Fibroblast of the conjunctiva (primary cell): ENCODE data around the gene LMAN2.
"Not testable (repeated sequence)": the region's sequence is repeated elsewhere in the genome, so short reads cannot be mapped to it uniquely, and the experiment has no call there.

ENCODE experiments used
- DNase-seq: peaks from one replicate; pipeline ENCODE4 v3.0.0-alpha.2; 2010; ENCODE audit warnings: low read depth

Gene LMAN2

DNA sequence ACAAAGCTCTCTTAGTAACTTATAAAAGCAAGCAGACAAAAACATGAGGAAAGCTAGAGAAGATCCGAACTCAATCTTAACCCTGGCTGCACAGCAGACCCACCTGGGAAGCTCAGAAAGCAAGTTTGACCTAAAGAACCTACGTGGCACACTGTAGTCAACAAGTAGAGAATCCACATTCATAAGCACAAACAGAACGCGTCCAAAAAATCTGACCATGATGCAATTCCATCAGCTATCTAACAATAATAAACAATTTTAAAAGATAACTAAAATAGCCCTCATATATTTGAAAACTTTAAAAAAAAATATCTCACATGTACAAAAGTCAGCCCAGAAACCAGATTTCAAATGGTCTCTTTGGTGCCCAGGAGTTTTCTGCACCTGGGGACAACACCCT is 4.6 kb downstream of the LMAN2 start:
- no peak for DNase-seq

DNA sequence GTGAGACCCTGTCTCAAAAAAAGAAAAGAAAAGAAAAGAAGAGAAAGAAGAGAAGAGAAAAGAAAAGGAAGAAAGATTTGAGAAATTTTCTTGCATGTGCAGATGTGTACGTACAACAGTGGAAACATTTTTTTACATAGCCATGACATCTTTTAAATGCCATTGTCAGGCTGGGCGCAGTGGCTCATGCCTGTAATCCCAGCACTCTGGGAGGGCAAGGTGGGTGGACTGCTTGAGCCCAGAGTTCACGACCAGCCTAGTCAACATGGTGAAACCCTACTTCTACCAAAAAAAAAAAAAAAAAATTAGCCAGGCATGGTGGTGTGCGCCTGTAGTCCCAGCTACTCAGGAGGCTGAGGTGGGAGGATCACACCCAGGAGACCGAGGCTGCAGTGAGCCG is 6.6 kb downstream of the LMAN2 start:
- no peak for DNase-seq

DNA sequence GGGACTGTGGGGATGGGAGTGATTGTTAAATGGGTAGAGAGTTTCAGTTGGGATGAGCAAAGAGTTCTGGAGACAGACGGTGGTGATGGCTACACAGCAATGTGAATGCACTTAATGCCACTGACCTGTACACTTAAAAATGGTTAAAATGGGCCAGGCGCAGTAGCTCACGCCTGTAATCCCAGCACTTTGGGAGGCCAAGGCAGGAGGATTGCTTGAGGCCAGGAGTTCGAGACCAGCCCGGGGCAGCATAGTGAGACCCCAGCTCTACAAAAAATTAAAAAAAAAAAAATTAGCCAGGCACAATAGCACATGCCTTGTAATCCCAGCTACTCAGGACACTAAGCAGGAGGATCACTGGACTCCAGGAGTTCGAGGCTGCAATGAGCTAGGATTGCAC is 7.7 kb downstream of the LMAN2 start:
- DNase-seq, result no peak

DNA sequence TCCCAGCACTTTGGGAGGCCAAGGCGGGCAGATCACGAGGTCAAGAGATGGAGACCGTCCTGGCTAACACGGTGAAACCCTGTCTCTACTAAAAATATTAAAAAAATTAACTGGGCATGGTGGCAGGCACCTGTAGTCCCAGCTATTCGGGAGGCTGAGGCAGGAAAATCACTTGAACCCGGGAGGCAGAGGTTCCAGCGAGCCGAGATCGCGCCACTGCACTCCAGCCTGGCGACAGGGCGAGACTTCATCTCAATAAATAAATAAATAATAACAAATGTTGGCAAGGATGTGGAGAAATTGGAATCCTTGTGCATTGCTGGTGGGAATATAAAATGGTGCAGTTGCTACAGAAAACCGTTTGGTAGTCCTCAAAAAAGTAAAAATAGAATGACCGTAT is 8.5 kb downstream of the LMAN2 start:
- DNase-seq, result not testable (repeated sequence)

DNA sequence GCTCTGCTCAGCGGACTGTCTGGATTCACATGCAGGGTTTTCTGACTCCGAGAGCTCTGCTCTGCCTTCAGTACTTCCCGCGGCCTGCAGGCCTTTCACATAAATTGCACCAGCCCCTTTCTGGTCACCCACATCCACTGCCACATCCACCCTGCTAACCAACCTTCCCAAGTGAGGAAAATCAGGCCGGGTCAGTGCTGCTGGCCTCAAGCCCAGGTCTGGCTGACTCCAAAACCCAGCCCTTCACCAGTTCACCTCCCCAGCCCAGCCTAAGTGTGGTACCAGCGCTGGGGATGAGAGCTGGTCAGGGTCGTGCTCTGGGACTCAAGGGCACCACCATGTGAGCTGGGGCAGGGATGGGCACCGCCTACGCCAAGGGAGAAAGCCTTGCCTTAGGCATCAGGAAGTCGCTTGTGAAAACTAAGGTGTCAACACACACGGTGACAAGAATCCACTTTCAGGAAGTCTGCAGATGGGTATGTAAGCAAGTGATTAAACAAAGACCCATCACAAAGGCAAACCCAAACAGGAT is 12.3 kb downstream of the LMAN2 start:
- DNase-seq, result no peak

DNA sequence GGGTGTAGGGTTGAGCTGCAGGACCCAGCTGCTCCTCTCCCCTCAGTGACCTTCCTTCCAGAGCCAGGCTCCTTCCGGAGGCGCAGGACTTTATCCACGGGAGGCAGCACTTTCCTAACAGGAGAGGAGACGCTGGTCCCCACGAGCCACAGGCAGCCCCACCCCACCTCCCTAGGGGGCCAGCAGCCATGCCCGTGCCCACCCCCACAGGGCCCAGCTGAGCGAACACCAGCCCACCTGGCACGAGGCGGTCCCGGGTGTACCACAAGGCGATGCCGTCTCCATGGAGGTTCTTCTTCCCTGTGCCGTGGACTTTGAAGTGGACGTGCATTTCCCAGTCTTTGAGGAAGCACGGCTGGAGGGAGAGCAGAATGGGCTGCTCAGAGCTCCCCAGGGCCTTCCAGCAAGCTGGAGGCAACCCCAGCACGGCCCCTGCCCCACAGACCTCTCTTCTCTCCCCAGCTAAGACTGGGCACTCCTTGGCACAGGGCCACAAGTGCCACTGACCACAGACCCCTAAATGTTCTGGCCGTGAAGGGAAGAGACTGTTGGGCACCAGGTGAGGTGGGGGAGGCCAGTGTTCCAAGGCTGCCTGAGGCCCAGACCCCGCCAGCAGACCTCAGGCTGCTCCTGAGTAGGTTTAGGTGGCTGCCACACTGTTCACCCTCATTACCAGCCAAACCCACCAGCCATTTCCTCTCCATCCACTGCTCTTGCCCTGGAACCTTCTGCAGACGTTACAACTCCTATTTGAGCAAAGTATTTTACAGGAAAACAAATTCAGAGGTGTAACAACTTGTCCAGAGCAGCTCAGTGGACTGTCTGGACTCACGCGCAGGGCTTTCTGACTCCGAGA is 13.0 kb downstream of the LMAN2 start:
- no peak for DNase-seq

DNA sequence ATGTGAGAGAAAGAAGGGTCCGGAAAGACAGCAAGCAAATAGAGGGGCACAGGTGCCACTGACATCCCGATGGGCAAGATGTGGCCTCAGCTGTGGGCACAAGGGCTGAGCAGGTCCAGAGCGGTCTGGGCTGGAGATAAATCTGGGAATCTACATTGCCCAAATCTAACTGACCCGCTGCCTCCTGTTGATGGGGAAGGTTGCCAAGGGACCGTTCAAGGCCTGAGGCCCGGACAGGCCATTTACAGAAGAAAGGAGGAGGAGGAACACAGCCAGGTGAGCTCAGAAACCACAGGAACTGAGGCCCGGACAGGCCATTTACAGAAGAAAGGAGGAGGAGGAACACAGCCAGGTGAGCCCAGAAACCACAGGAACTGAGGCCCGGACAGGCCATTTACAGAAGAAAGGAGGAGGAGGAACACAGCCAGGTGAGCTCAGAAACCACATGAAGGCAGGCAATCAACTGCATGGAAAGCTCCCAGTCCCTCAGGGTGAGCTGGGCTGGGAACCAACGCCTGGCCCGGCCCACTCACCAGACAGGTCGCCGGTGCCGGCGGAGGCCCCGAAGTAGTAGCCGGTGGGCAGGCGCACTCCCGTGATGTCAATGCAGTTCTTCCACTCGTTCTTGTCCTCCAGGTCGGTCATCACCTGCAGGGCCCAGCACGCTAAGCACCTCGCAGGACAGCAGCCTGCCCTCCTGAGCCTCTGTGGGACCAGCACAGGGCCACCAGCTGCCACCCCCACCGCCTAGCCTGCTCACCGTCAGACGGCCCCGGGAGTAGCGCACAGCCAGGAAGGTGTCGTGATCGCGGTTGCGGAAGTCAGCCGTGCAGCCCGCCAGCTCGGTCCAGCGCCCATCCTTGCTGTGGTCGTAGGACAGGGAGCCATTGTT is 14.6 kb downstream of the LMAN2 start:
- no peak for DNase-seq

DNA sequence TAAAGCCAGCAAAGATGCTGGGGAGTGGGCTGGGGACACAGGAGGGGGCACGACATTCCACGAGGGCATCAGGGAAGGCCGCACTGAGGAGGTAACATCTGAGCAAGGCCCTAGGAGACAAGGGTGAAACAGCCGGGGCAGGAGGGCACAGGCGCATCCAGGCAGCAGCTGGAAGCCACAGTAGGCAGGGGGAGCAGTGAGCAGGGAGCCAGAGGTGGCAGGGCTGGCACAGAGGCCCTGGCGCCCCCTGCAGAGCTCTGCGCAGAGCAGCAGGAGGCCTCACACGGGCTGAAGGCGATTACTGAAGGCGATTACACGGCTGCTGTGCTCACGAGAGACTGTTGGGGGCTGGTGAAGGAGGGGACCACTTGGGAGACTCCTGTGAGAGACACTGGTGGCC is 15.4 kb downstream of the LMAN2 start:
- DNase-seq, result no peak

DNA sequence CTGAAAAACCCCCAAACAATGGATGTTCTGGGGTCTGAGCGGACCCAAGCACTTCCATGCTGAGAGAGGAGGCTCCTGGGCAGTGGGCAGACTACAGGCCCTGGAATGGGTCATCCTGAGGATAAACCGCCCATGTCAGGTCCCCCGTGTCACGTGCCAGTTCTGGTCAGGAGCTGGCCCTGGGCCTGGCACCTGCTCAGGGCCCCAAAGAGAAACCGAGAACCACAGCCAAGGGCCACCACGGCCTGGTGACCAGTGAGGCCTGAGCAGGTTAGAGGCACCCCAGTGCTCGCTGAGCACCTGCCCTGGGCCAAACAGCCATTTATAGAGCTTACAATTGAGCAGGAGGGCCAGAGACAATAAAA is 15.8 kb downstream of the LMAN2 start:
- no peak for DNase-seq

DNA sequence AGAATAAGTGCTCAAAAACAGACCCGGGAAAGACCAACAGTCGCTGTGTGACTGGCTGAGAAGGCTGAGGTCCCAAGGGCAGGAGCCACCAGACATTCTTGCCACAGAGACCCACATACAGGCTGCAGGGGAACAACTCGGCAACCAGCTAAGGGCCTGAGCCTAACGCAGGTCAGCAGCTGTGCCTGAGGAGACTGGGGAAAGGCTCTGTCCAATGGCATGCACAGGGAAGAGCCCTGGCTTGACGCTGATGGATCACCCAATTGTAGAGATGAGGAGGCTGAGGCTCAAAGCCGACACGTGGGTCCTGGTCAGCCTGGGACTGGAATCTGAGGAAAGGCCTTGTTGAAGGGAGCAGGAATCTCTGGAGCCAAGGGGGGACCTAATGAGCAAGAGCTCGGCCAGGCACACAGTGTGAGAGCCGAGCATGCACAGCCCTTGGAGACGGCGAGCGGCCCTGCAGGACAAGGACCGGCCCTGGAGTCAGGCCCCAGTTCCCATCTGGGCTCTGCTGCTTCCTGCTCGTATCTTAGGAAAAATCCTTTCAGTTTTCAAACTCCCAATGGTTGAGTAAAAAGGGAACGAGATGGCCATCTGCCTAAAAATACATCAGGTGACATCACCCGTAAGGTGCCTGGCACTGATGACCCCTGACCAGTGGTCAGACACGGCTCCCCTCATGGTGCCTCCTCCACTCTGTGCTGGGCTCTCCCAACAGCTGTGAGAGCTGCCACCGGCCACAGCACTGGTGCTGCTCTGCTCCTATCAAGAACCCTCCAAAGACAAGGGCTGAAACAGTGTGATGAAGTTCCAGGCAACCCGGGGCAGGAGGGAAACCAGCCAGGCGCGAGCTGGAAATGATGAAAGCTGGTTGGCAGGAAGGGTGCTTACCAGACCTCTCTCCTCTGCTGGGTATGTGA is 16.4 kb downstream of the LMAN2 start:
- DNase-seq, result no peak

DNA sequence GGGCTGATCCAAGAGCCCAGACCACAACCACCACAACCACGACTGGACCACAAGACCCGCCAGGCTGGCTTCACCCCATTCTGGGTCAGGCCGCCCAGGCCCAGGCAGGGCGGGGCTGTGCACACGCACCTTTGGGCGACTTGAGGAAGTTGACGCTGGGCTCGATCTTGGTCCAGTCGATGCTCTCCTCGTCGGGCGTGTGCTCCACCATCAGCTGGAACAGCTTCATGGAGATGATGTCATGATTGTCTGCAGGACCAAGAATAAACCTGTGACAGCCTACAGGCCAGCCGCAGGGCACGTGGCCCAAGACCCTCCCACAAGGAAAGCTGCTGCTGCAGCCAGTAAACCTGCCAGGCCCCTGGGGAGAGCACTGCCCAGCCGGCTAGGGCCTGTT is 17.3 kb downstream of the LMAN2 start:
- no peak for DNase-seq

DNA sequence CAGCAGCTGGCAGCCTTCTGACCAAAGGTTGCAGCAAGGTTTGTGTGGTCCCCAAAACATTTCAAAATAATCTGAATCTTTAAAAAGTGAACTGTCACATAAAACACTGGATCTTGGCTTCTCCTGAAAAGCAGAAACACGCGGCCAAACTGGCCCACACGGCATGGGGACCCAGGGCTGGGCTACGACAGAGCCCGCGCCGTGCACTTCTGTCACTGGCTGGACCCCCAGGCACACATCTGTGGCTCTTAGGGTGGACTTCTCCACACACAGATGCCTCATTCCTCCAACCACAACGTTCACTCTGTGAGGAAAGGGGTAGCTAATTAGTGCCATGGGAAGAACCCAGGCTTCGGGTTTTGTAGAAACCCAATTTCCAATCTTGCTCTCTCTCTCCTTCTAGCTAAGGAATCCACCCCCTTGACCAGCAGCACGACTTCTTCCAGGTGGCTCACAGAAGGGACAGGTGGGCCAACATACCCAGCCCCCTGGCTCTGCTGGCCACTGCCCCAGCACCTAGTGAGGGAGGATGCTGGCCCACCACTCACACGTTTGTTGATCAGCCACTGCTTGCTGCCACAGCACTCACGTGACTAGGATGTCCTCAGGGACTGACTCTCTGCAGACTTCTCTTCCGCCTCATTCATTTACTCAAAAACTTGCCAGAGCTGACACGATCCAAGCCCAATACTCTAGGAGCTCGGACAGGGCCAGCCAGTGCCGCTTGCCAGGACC is 17.9 kb downstream of the LMAN2 start:
- no peak for DNase-seq

DNA sequence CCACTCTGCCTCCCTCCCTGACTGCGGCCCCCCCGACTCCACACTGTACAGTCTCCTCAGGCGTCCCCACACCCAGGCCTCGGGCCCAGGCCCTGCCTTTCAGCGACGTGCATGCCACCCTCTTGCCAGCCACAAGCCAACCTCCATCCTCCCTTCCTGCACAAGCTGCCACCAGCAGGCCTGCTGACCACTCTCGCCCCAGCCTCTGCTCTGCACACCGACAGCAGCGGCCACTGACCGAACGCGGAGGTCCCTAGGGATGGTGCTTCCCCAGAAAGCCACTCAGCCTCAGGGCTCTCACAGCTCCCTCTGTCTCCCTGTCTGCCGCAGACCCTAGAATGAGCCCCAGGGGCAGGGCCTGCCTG is 18.6 kb downstream of the LMAN2 start:
- no peak for DNase-seq

DNA sequence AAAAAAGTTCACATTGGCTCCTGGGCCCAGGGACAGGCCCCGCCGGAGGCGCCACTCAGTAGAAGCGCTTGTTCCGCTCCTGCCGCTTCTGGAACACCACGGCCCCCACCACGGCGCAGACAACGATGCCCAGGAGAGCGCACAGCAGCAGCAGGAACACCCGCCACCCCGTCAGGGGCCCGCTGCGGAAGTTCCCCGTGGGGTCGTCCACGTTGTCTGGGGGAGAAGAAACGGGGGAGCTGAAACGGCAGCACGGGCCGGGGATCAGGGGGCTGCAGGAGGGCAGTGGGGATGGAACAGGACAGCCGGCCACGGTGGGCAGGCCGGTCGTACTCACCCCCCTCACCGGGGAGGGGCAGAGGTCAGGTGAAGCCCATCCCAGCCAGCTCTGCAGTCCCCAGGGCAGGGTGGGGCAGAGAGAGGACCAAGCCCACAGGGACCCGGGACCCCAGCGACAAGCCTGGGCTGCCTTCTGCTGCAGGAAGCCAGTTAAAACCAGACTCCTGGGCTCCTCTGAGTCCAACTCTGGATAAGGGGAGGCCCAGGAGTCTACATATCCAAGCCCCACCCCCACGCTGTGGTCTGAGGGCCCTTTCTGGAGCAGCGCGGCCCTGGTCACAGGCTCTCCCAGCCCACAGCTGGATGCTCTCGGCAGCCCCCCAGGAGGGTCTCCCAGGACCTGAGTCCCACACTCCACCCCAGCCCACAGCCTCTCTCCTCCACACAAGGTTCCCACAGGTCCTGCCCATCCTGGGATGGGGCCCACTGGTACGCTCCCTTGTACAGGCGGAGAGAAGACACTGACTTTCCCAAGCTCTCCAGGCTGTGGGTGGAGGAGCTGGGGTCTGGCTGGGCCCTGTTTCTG is 19.2 kb downstream of the LMAN2 start:
- no peak for DNase-seq

DNA sequence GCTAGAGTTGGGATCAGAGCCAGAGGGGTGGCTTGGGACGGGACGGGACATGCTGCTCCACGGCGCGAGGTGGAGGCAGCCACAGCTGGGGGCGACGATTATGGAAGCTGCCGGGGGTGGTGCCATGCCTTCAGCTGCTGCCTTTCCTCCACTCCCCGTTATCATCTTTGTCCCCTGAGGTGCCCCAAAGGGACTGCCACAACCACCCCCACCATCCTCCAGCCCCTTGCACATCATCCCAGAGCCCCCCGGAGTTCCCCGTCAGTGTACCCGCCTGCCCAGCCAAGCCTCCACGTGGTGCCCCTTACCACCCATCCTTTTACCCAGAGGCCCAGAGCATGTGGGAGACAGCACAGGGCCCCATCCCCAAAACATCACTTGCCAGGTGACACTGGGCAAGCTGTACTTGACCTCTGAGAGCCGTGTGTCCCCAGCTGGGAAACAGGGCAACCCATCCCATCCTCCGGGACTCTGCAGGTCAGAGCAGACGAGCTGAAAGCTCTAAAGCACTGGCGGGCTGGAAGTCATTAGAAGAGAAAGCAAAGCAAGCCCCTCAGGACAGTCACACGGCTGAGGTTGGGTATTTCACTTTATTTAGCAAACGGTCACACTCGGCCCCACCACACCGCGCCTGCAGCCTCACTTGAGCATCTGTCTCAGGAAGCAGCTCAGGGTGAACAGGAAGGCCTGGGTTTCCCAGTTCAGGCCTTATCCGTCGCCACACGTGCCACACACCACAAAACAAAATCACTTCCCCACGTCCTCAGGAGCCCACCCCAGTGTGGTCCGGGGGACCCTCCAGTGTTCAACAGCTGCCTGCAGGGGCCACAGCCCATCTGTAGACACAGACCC is 20.3 kb downstream of the LMAN2 start:
- no peak for DNase-seq

DNA sequence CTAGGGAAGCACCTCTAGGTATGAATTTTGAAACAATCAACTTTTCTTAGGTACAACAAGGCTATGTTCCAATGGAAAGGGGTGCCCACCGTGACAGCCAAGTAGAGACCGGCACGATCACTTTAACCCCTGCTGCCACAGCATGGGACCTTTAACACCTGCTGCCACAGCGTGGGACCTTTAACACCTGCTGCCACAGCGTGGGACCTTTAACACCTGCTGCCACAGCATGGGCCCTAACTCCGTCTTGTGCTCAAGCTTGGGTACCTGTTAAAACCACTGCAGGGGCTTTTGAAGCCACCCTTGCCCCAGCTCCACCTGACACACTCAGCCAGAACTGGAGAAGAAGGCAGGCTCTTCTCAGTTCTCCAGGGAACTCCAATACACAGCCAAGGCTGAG is 21.6 kb downstream of the LMAN2 start:
- DNase-seq, result no peak

DNA sequence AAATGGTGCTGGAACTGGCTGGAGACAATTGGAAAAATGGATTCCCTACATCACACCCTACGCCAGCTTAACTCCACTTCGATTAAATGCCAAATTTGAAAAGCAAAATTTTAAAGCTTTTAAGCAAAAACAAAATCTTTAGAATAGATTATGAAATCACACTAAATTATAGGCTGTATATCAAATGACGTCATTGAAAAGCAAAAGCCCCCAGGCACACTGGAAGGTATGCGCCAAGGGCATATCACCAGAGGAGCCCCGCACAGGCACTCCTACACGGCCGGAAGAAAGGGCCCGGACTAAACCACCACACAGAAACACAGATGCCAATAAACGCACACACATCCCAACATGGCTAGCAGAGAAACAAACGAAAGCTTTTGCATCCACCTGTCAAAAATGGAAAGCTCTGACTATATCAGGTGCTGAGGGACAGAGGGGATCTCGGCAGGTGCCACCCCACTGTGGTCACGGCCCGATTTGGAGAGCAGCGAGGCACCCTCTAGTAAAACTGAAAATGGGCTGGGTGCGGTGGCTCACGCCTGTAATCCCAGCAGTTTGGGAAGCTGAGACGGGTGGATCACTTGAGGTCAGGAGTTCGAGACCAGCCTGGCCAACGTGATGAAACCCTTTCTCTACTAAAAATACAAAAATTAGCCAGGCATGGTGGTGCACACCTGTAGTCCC is 22.8 kb downstream of the LMAN2 start:
- no peak for DNase-seq

DNA sequence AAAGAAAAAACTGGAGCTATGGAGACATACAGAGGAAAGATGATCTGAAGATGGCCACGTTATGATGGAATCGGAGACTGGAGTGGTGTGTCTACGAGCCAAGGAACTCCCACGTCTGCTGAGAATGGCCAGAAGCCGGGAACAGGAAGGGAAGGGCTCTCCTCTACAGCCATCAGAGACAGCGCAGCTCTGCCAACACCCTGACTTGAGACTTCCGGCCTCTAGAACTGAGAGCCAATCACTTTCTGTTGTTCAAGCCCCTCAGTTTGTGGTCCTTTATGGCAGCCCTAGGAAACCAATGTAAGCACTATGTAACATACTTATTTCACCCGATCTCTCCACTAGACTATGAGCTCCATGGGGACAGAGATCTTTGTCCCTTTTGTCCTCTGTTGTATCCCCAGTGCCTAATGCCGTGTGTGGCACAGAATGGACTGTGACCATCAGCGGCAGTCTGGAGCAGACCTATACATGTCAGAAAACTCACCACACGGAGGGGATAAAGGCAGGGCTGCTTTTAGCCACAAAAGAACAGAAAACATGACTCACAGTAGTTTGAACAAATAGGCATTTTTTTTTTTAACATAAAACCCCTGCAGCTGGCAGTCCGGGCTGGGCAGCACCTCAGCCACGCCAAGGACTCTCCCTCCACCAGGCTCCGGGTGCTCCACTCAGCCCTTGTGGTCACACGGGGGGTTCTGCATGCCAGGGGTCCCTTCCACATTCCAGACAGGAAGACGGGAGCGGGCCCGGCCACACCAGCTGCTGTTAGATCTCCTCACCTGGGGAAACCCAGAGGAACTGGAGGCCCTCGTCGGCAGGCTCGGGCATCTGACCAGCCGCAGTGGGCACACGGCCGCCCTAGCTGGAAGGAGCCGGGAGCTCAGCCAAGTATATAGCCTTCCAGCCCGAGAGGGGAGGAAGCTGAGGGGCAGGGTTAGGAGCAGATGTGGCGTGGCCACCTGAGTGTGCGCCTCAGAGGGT is 23.6 kb downstream of the LMAN2 start:
- no peak for DNase-seq
